Islet of Langerhans (tissue), 1 donor: Measurements from ENCODE around the gene PGM1.

ENCODE experiments used
- FAIRE-seq: peaks from one replicate; lab custom pipeline; 2011; peaks lifted over from hg19 to GRCh38; lab: Jason Lieb, UNC

PGM1 gene

GRCh38 chr1:63633281-63633680, 40.1 kb downstream of the PGM1 start:
- FAIRE-seq: no peak

GRCh38 chr1:63634471-63634870, 41.3 kb downstream of the PGM1 start:
- FAIRE-seq: no peak

GRCh38 chr1:63635681-63636080, 42.5 kb downstream of the PGM1 start:
- FAIRE-seq: no peak

- FAIRE-seq: no peak
These were observed 43.2 kb downstream of the PGM1 start for GRCh38 chr1:63636192-63637105.

GRCh38 chr1:63638471-63638870, 45.3 kb downstream of the PGM1 start:
- FAIRE-seq: no peak

GRCh38 chr1:63638875-63639274, 45.7 kb downstream of the PGM1 start:
- no peak for FAIRE-seq

- FAIRE-seq: no peak
These were observed 47.7 kb downstream of the PGM1 start for GRCh38 chr1:63640633-63641567.

GRCh38 chr1:63641615-63642014, 48.4 kb downstream of the PGM1 start:
- no peak for FAIRE-seq

GRCh38 chr1:63642901-63643300, 49.7 kb downstream of the PGM1 start:
- FAIRE-seq: no peak

GRCh38 chr1:63643517-63643916, 50.3 kb downstream of the PGM1 start:
- no peak for FAIRE-seq

GRCh38 chr1:63643926-63644325, 50.7 kb downstream of the PGM1 start:
- no peak for FAIRE-seq

- FAIRE-seq: peak; percentile 73
These were observed 52.1 kb downstream of the PGM1 start for GRCh38 chr1:63645317-63645716.

- FAIRE-seq: no peak
These were observed 55.5 kb downstream of the PGM1 start for GRCh38 chr1:63648689-63649088.

GRCh38 chr1:63651161-63651701, 58.0 kb downstream of the PGM1 start:
- FAIRE-seq: no peak

- FAIRE-seq: no peak
These were observed 60.8 kb downstream of the PGM1 start for GRCh38 chr1:63653976-63654375.

GRCh38 chr1:63659448-63659847, 66.2 kb downstream of the PGM1 start:
- FAIRE-seq: no peak

- FAIRE-seq: no peak
These were observed 69.0 kb downstream of the PGM1 start for GRCh38 chr1:63662056-63662836.

GRCh38 chr1:63662841-63663240, 69.6 kb downstream of the PGM1 start:
- no peak for FAIRE-seq

- FAIRE-seq: no peak
These were observed 70.1 kb downstream of the PGM1 start for GRCh38 chr1:63663301-63663700.

- FAIRE-seq: no peak
These were observed 70.7 kb downstream of the PGM1 start for GRCh38 chr1:63663873-63664272.

GRCh38 chr1:63664742-63665141, 71.5 kb downstream of the PGM1 start:
- FAIRE-seq: no peak

- FAIRE-seq: no peak
These were observed 72.2 kb downstream of the PGM1 start for GRCh38 chr1:63665410-63665809.
